Mesendoderm (in vitro differentiated cells): ENCODE results near the gene LINGO4.
A peak's percentile ranks its signal among the peaks of the same experiment; 100 is the strongest.

ENCODE experiments used
- DNase-seq: peaks from one replicate; pipeline ENCODE4 v3.0.0; 2013
- H2AK5ac ChIP-seq: 2 replicates; pipeline ENCODE4 v1.6.1; 2013; ENCODE audit warnings: low read length, inconsistent platforms
- H2BK120ac ChIP-seq: 2 replicates; pipeline ENCODE4 v1.6.1; 2013; ENCODE audit warnings: low read depth, mild to moderate bottlenecking, low read length, moderate library complexity, mixed read lengths
- H2BK15ac ChIP-seq: replicated peaks from 2 replicates; pipeline ENCODE4 v1.6.1; 2013; ENCODE audit warnings: low read depth, mild to moderate bottlenecking, moderate library complexity
- H2BK5ac ChIP-seq: 2 replicates; pipeline ENCODE4 v1.6.1; 2013; ENCODE audit warnings: low read length, inconsistent platforms
- H3K18ac ChIP-seq: 2 replicates; pipeline ENCODE4 v1.6.1; 2013; ENCODE audit warnings: mild to moderate bottlenecking, low read length, mixed read lengths
- H3K23ac ChIP-seq: one replicate; pipeline ENCODE4 v1.6.1; 2013; ENCODE audit warnings: low read length
- H3K27ac ChIP-seq: 2 replicates; pipeline ENCODE4 v1.5.1; 2013; ENCODE audit warnings: low read depth, mild to moderate bottlenecking, inconsistent platforms, low read length, moderate library complexity
- H3K27me3 ChIP-seq: 2 replicates; pipeline ENCODE4 v1.6.1; 2013; ENCODE audit warnings: low read length, control low read depth, mild to moderate bottlenecking, inconsistent platforms; ENCODE audit not compliant: insufficient read depth, poor library complexity
- H3K36me3 ChIP-seq: 2 replicates; pipeline ENCODE4 v1.6.1; 2013; ENCODE audit warnings: low read length, inconsistent platforms; ENCODE audit not compliant: control insufficient read depth, insufficient read depth
- H3K4ac ChIP-seq: one replicate; pipeline ENCODE4 v1.6.1; 2013; ENCODE audit warnings: low read depth, mild to moderate bottlenecking, low read length, moderate library complexity
- H3K4me1 ChIP-seq: 2 replicates; pipeline ENCODE4 v1.6.1; 2013; ENCODE audit warnings: low read depth, low read length, inconsistent platforms; ENCODE audit not compliant: control insufficient read depth
- H3K4me2 ChIP-seq: 2 replicates; pipeline ENCODE4 v1.6.1; 2013; ENCODE audit warnings: low read length
- H3K4me3 ChIP-seq: 2 replicates; pipeline ENCODE4 v1.5.1; 2013; ENCODE audit warnings: mild to moderate bottlenecking, low read length
- H3K56ac ChIP-seq: one replicate; pipeline ENCODE4 v1.6.1; 2013; ENCODE audit warnings: low read length
- H3K79me1 ChIP-seq: 2 replicates; pipeline ENCODE4 v1.6.1; 2013; ENCODE audit warnings: low read length, inconsistent platforms
- H3K79me2 ChIP-seq: 2 replicates; pipeline ENCODE4 v1.6.1; 2013; ENCODE audit warnings: mild to moderate bottlenecking, low read length; ENCODE audit not compliant: control insufficient read depth, insufficient read depth
- H3K9ac ChIP-seq: 2 replicates; pipeline ENCODE4 v1.6.1; 2013; ENCODE audit warnings: low read length, inconsistent platforms
- H4K5ac ChIP-seq: one replicate; pipeline ENCODE4 v1.6.1; 2013; ENCODE audit warnings: low read length
- H4K8ac ChIP-seq: one replicate; pipeline ENCODE4 v1.6.1; 2013; ENCODE audit warnings: low read depth, mild to moderate bottlenecking, control low read depth, low read length, moderate library complexity
- WGBS: extraction: QIAGEN DNeasy Blood & Tissue Kit; methylation state at CpG from one replicate; pipeline ENCODE4 v1.1.7; 2013; ENCODE audit warnings: low lambda C conversion rate, missing lambda C conversion rate; ENCODE audit not compliant: insufficient coverage; ENCODE audit errors: extremely low coverage; 5-methylcytosine and 5-hydroxymethylcytosine counted together

LINGO4 gene

DNA sequence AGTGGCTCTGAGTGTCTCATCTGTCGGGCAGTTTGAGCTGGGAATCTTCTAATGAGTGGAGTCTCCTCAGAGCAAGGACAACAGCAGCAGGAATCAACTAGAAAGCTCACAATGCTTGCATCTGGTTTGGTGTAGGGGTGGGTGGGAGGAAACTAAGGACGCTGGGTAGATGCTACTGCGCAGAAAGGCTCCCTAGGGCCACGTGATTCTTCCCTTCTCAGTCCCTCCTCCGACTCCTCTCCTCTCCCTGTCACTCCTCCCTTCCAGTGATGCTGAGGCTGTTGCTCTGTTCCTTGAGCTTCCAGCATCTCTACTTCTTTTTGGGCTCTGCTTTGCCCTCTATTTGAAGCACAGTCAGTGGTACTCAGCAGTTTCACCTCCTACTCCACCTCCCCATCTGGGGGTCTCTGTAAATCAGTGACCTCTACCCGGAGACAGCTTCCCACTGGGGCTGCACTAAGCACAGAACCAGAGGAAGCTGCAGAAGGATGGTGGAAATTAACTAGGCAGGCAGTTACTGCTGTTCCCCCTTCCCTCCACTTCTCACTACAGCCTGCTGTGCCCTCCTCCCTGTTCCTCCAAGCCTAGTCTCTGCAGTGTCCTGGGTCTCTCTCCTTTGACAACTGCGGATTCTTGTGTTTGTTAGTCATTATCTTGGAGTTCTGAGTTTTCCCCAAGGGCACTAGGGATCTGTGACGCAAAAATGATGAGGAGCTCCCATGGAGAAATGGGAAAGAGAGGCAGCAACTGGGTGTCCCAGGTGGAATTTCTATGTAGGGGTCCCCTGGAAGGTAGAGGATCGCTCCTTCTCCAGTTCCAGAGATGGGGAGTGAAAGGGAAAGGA lies 5.8 kb downstream of the LINGO4 start:
- no peak overlapping the region for H2AK5ac ChIP-seq
- H3K27me3 ChIP-seq, result no peaks in the 10 kb centered on the region
- no peaks in the 10 kb centered on the region for H3K79me1 ChIP-seq
- no peak overlapping the region for H3K56ac ChIP-seq
- H4K8ac ChIP-seq, result no peak overlapping the region
- H2BK5ac ChIP-seq, result no peak overlapping the region
- no peak overlapping the region for H3K9ac ChIP-seq
- H4K5ac ChIP-seq, result no peak overlapping the region
- peaks cover 2% of the 10 kb centered on the region for H3K4me1 ChIP-seq
- DNase-seq, result no peak
- H2BK15ac ChIP-seq, result no peak overlapping the region
- no peak overlapping the region for H3K27ac ChIP-seq
- H3K4me2 ChIP-seq, result no peak overlapping the region
- no CpG with 5 or more reads among the region's 9 CpGs for WGBS
- no peak overlapping the region for H2BK120ac ChIP-seq
- no peak overlapping the region for H3K23ac ChIP-seq
- no peak overlapping the region for H3K18ac ChIP-seq
- H3K4ac ChIP-seq, result no peak overlapping the region
- no peak overlapping the region for H3K4me3 ChIP-seq
- no peaks in the 10 kb centered on the region for H3K36me3 ChIP-seq
- no peaks in the 10 kb centered on the region for H3K79me2 ChIP-seq

DNA sequence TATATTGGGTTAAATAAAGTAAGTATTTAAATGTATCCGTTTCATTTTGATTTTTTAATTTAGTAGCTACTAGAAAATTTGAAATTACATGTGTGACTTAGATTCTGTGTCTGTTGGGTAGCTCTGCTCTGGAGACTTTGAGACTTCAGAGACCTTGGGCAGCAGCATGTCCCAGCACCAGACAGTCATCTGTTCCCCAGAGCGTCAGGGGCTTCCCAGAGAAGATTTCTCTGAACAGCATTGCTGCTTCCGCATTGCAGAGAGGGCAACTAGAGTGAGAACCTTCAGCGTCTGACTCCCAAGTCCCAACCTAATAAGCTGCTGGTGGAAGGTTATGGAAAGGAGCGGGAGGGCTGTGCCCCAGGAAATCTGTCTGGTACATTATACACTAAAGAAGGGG lies 6.6 kb downstream of the LINGO4 start:
- no peak overlapping the region for H3K27ac ChIP-seq
- no peak overlapping the region for H3K4ac ChIP-seq
- H2BK120ac ChIP-seq, result no peak overlapping the region
- whole genome bisulfite sequencing, result 100% methylated on average over 1 of the region's 5 CpGs
- H2BK5ac ChIP-seq, result no peak overlapping the region
- no peaks in the 10 kb centered on the region for H3K79me2 ChIP-seq
- peaks cover 2% of the 10 kb centered on the region for H3K4me1 ChIP-seq
- H3K18ac ChIP-seq, result no peak overlapping the region
- H3K23ac ChIP-seq, result no peak overlapping the region
- H4K8ac ChIP-seq, result no peak overlapping the region
- no peak overlapping the region for H2BK15ac ChIP-seq
- H3K9ac ChIP-seq, result no peak overlapping the region
- H4K5ac ChIP-seq, result no peak overlapping the region
- H2AK5ac ChIP-seq, result no peak overlapping the region
- H3K4me3 ChIP-seq, result no peak overlapping the region
- no peak overlapping the region for H3K4me2 ChIP-seq
- DNase-seq, result no peak
- H3K56ac ChIP-seq, result no peak overlapping the region
- no peaks in the 10 kb centered on the region for H3K36me3 ChIP-seq
- H3K79me1 ChIP-seq, result no peaks in the 10 kb centered on the region
- no peaks in the 10 kb centered on the region for H3K27me3 ChIP-seq

DNA sequence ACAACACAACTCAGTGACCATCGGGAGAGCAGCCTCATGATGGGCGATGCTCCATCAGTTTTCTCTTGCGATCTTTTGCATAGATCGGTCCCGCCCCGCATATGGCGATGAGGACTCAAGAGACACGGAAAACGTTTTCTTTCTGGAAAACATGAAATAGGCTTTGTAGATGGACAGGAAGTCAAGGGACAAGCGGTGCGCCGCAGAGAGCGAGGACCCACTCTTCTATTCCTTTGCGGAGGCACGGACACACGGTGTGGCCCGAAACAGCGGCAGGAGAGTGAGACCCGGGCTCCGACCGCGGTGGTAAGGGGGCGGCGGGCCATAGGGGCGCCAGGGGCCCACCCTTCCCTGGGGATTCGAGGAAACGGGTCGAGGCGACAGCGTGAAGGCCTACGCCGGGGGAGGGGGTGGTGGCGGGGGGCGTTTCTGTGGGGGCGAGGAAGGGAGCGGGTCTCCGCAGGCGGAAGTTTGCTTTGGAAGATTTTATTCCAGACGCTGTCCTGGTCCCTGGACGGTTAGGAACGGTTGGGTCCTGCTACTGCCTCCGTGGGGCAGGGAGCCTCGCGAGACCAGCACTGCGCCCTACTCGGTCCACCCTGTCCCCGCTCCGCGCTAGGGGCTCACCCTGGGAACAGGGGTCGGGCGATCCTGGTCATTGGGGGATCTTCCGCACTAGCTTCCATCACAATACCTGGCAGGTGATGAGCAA lies 14.1 kb downstream of the LINGO4 start:
- no CpG with 5 or more reads among the region's 52 CpGs for WGBS
- no peak overlapping the region for H2AK5ac ChIP-seq

DNA sequence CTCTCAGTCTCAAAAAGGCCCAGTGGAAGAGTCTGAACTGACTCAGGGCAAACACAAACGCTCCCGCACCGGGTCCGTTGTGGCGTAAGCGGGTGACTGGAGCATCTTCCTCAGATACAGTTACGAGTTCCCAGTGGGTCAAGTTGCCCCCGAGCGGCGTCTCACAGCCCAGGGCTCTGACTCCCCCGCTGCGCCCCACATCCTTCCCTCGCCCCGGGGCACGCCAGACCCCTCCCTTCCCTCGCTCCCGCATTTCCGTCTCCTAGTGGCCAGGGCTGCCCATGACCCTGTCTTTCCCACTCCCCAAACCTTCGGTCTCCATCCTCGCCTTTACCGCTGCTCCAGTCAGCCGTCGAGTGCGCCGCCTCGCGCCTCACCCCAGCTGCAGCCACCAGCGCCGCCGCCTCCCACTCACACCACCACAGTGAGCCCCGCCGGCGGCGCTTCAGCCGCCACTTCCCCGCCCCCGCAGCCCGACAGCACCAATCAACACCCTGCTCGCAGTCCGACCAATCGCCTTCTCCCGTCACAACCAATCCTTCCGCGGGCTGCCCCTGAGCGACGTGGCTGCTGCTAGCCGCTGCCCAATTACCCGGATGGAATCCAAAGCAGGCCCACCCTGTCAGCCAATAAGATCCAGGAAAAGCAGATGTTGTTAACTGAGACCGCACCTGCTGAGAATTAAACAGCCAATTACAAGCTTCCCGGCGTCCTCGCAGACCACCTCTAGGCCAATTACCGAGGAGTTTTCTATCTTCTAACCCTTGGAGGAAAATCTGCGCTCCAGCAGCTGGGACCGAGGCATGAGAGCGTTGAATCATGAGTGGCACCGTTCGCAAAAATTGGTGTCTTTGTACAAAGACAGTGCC lies 14.9 kb downstream of the LINGO4 start, which contains the start of gene TDRKH:
Gene TDRKH (minus strand): TSS at position 430 of the 869 bp plus-strand sequence. CDS start 7,478 bp downstream, outside the sequence.
- no CpG with 5 or more reads among the region's 58 CpGs for WGBS
- H2BK120ac ChIP-seq, result no peak within 1 kb of the TSS

More for the DNA sequence above, 14.1 kb downstream of the LINGO4 start:
- no peaks in the 10 kb centered on the region for H3K4me1 ChIP-seq
- peak overlapping the region; percentile 87 for H3K56ac ChIP-seq
- no peak overlapping the region for H4K8ac ChIP-seq
- no peak overlapping the region for H3K18ac ChIP-seq
- peak; percentile 23 for DNase-seq
- H2BK15ac ChIP-seq, result no peak overlapping the region
- no peak overlapping the region for H3K4ac ChIP-seq
- H3K79me1 ChIP-seq, result no peaks in the 10 kb centered on the region
- H3K36me3 ChIP-seq, result no peaks in the 10 kb centered on the region
- no peak overlapping the region for H2BK5ac ChIP-seq
- H3K4me3 ChIP-seq, result peak overlapping the region; percentile 81
- no peak overlapping the region for H4K5ac ChIP-seq
- no peaks in the 10 kb centered on the region for H3K27me3 ChIP-seq
- no peaks in the 10 kb centered on the region for H3K79me2 ChIP-seq
- peak overlapping the region; percentile 45 for H3K23ac ChIP-seq
- peak overlapping the region; percentile 96 for H3K4me2 ChIP-seq
- peak overlapping the region; percentile 80 for H3K9ac ChIP-seq
- no peak overlapping the region for H2BK120ac ChIP-seq
- H3K27ac ChIP-seq, result no peak overlapping the region

DNA sequence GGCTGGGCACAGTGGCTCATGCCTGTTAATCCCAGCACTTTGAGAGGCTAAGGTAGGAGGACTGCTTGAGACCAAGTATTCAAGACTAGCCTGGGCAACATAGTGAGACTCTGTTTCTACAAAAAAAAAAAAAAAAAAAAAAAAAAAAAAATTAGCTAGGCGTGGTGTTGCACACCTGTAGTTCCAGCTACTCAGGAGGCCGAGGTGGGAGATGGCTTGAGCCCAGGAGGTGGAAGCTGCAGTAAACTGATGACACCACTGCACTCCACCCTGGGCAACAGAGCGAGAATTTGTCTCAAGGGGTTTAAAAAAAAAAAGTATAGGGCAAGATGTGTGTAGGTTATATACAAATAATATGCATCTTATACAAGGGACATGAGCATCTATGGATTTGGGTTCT lies 17.5 kb downstream of the LINGO4 start:
- no peaks in the 10 kb centered on the region for H3K79me1 ChIP-seq
- no CpG with 5 or more reads among the region's 3 CpGs for WGBS

More for the DNA sequence above, 14.9 kb downstream of the LINGO4 start, which contains the start of gene TDRKH:
- Histone ChIP-seq H3K18ac (no peak within 1 kb of the TSS), H4K8ac (no peak within 1 kb of the TSS), H3K56ac (peak within 1 kb of the TSS; percentile 87), H3K4me1 (no peaks in the 10 kb centered on the region), H3K4me2 (peak within 1 kb of the TSS; percentile 96), H4K5ac (no peak within 1 kb of the TSS), H3K4ac (no peak within 1 kb of the TSS), H2BK5ac (no peak within 1 kb of the TSS), H3K27ac (peak within 1 kb of the TSS; percentile 65), H3K79me2 (no peaks in the 10 kb centered on the region), H3K23ac (peak within 1 kb of the TSS; percentile 45), H3K4me3 (peak within 1 kb of the TSS; percentile 81), H3K9ac (peak within 1 kb of the TSS; percentile 80), H3K36me3 (no peaks in the 10 kb centered on the region), H2BK15ac (no peak within 1 kb of the TSS), H2AK5ac (no peak within 1 kb of the TSS), H3K79me1 (no peaks in the 10 kb centered on the region), H3K27me3 (no peaks in the 10 kb centered on the region)
- DNase-seq, result peak; percentile 100

More for the DNA sequence above, 17.5 kb downstream of the LINGO4 start:
- H3K27ac ChIP-seq, result no peak overlapping the region
- no peak overlapping the region for H4K5ac ChIP-seq
- no peak overlapping the region for H2BK15ac ChIP-seq
- H3K4me1 ChIP-seq, result no peaks in the 10 kb centered on the region
- H3K56ac ChIP-seq, result no peak overlapping the region
- no peak overlapping the region for H2BK5ac ChIP-seq
- H2AK5ac ChIP-seq, result no peak overlapping the region
- H3K4me3 ChIP-seq, result no peak overlapping the region
- no peak overlapping the region for H2BK120ac ChIP-seq
- H4K8ac ChIP-seq, result no peak overlapping the region
- H3K18ac ChIP-seq, result no peak overlapping the region
- no peak overlapping the region for H3K4ac ChIP-seq
- no peaks in the 10 kb centered on the region for H3K79me2 ChIP-seq
- no peak overlapping the region for H3K9ac ChIP-seq
- H3K4me2 ChIP-seq, result no peak overlapping the region
- no peaks in the 10 kb centered on the region for H3K36me3 ChIP-seq
- H3K27me3 ChIP-seq, result no peaks in the 10 kb centered on the region
- no peak for DNase-seq
- no peak overlapping the region for H3K23ac ChIP-seq
